GM18867 (cell line): Measurements from ENCODE around the gene MED15.
"Not testable (repeated sequence)": the region's sequence is repeated elsewhere in the genome, so short reads cannot be mapped to it uniquely, and the experiment has no call there.

ENCODE experiments used
- ATAC-seq: cut with Tn5 transposase; IDR thresholded peaks from one replicate; pipeline ENCODE4 v1.9.1; 2021; ENCODE audit warnings: mild to moderate bottlenecking, moderate library complexity; ENCODE audit not compliant: unreplicated experiment

MED15 gene

GRCh38 chr22:20581503-20582170 is 74.2 kb downstream of the MED15 start:
- no peak for ATAC-seq

- no peak for ATAC-seq
Observed at GRCh38 chr22:20582171-20582511, 74.7 kb downstream of the MED15 start.

- ATAC-seq, result no peak
Observed at GRCh38 chr22:20582520-20583361, 75.3 kb downstream of the MED15 start.

- no peak for ATAC-seq
Observed at GRCh38 chr22:20583471-20583922, 76.1 kb downstream of the MED15 start.

GRCh38 chr22:20584029-20584871 is 76.8 kb downstream of the MED15 start:
- ATAC-seq, result no peak

- ATAC-seq, result no peak
Observed at GRCh38 chr22:20584872-20585638, 77.6 kb downstream of the MED15 start.

- no peak for ATAC-seq
Observed at GRCh38 chr22:20585639-20586402, 78.4 kb downstream of the MED15 start.

GRCh38 chr22:20586403-20586745 is 79.0 kb downstream of the MED15 start:
- no peak for ATAC-seq

- ATAC-seq, result no peak
Observed at GRCh38 chr22:20587206-20587958, 80.0 kb downstream of the MED15 start.

- no peak for ATAC-seq
Observed at GRCh38 chr22:20588092-20588842, 80.9 kb downstream of the MED15 start.

- no peak for ATAC-seq
Observed at GRCh38 chr22:20588843-20589581, 81.6 kb downstream of the MED15 start.

GRCh38 chr22:20589614-20590476 is 82.4 kb downstream of the MED15 start:
- no peak for ATAC-seq

- ATAC-seq, result no peak
Observed at GRCh38 chr22:20590477-20591294, 83.3 kb downstream of the MED15 start.

GRCh38 chr22:20591295-20591645 is 83.9 kb downstream of the MED15 start:
- no peak for ATAC-seq

- no peak for ATAC-seq
Observed at GRCh38 chr22:20591660-20592310, 84.4 kb downstream of the MED15 start.

GRCh38 chr22:20594038-20594437 is 86.6 kb downstream of the MED15 start:
- ATAC-seq, result not testable (repeated sequence)
